ENCODE data around the gene ATP13A3.

The ATP13A3 gene

DNA sequence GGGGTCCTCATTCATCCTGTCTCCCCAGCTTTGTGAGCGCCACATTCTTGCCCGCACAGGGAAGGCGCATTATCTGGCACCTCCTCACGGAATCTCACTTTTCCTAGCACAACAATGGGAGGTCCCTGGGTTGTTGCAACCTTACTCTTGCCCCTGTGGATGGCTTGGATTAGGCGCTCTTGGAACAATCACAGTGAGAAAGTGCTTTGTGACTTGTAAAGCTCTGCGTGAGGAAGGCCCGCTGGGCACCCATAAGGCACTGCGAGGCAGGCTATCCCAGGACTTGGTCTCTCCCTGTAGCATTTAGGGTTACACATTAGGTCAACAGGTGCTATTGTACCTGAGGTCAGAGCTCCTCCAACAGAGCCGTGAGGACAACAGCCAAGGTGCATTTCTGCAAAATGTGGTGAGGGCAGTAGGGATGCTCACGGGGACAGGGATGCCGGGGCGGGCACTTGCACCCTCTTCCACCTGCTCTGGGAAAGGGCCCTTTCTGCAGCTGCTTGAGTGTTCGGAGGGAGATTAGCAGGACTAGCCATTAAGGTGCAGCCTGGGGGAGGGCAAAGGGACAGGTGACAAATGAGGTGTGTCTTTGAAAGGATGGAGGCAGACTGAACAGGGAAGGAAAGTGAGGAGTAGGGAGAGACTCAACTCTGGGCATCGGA lies 103.4 kb downstream of the ATP13A3 start:
- no peak overlapping the region for H3K27ac ChIP-seq (ENCODE audit: low read length)
- no peaks in the 10 kb centered on the region for H3K9me3 ChIP-seq (ENCODE audit: control insufficient read depth in 2 of 2, low read length in 2 of 2)
- H3K27me3 ChIP-seq (ENCODE audit: control insufficient read depth in 1 of 2, insufficient read depth in 2 of 2, low read length in 2 of 2) = peaks cover 0 to 10% of the 10 kb centered on the region in 2 donors
- H3K9ac ChIP-seq (ENCODE audit: low read length in 2 of 2) = no peak overlapping the region
- no peaks in the 10 kb centered on the region for H3K36me3 ChIP-seq (ENCODE audit: control insufficient read depth in 2 of 2, insufficient read depth in 2 of 2, low read length in 2 of 2)
- no peak overlapping the region for H3K4me3 ChIP-seq (ENCODE audit: low read length in 2 of 2)
- H3K4me1 ChIP-seq (ENCODE audit: control insufficient read depth, insufficient read depth, low read length) = no peaks in the 10 kb centered on the region

- no peak overlapping the region for H3K4me3 ChIP-seq (ENCODE audit: low read length in 2 of 2)
- no peaks in the 10 kb centered on the region for H3K9me3 ChIP-seq (ENCODE audit: control insufficient read depth in 2 of 2, low read length in 2 of 2)
- H3K4me1 ChIP-seq (ENCODE audit: control insufficient read depth, insufficient read depth, low read length) = no peaks in the 10 kb centered on the region
- H3K27me3 ChIP-seq (ENCODE audit: control insufficient read depth in 1 of 2, insufficient read depth in 2 of 2, low read length in 2 of 2) = peaks cover 0 to 10% of the 10 kb centered on the region in 2 donors
- no peaks in the 10 kb centered on the region for H3K36me3 ChIP-seq (ENCODE audit: control insufficient read depth in 2 of 2, insufficient read depth in 2 of 2, low read length in 2 of 2)
- H3K27ac ChIP-seq (ENCODE audit: low read length) = no peak overlapping the region
- no peak overlapping the region for H3K9ac ChIP-seq (ENCODE audit: low read length in 2 of 2)
These were observed 103.9 kb downstream of the ATP13A3 start for GRCh38 chr3:194382892-194383223.

DNA sequence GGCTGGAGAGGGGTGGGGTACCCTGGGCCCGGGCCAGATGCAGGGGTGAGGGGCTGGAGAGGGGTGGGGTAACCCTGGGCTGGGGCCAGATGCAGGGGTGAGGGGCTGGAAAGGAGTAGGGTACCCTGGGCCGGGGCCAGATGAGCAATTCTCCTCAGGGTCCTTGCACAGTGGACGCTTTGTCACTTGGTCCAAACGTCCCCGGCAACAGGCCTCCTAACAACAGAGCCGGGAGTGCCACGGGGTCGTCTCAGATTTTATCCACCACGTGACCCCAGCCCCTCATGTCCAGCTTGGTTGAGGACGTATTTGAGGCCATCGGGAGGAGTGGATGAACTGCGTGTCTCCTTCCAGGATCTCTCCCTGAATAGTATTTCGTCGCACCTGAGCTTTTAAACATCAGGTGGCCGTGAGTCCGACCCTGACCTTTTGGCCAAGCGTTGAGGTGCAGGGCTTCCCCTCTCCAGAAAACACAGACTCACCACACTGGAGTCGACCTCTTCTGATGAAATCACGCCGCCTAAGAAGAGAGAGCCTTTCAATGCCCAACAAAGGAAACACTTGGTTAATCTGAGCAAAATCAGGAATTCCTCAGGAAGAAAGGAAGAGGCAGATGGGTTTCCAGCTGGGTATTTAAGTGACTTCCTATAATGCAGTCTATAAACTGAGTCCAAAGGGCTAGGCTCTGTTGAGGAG lies 104.5 kb downstream of the ATP13A3 start:
- H3K9me3 ChIP-seq (ENCODE audit: control insufficient read depth in 2 of 2, low read length in 2 of 2) = no peaks in the 10 kb centered on the region
- no peaks in the 10 kb centered on the region for H3K36me3 ChIP-seq (ENCODE audit: control insufficient read depth in 2 of 2, insufficient read depth in 2 of 2, low read length in 2 of 2)
- H3K4me1 ChIP-seq (ENCODE audit: control insufficient read depth, insufficient read depth, low read length) = no peaks in the 10 kb centered on the region
- peaks cover 0 to 7% of the 10 kb centered on the region in 2 donors for H3K27me3 ChIP-seq (ENCODE audit: control insufficient read depth in 1 of 2, insufficient read depth in 2 of 2, low read length in 2 of 2)
- no peak overlapping the region for H3K27ac ChIP-seq (ENCODE audit: low read length)
- H3K9ac ChIP-seq (ENCODE audit: low read length in 2 of 2) = no peak overlapping the region
- no peak overlapping the region for H3K4me3 ChIP-seq (ENCODE audit: low read length in 2 of 2)

GRCh38 chr3:194381460-194381875 lies 105.3 kb downstream of the ATP13A3 start:
- peaks cover 0 to 6% of the 10 kb centered on the region in 2 donors for H3K27me3 ChIP-seq (ENCODE audit: control insufficient read depth in 1 of 2, insufficient read depth in 2 of 2, low read length in 2 of 2)
- H3K9me3 ChIP-seq (ENCODE audit: control insufficient read depth in 2 of 2, low read length in 2 of 2) = no peaks in the 10 kb centered on the region
- no peaks in the 10 kb centered on the region for H3K4me1 ChIP-seq (ENCODE audit: control insufficient read depth, insufficient read depth, low read length)
- no peaks in the 10 kb centered on the region for H3K36me3 ChIP-seq (ENCODE audit: control insufficient read depth in 2 of 2, insufficient read depth in 2 of 2, low read length in 2 of 2)
- no peak overlapping the region for H3K9ac ChIP-seq (ENCODE audit: low read length in 2 of 2)
- H3K4me3 ChIP-seq (ENCODE audit: low read length in 2 of 2) = no peak overlapping the region
- H3K27ac ChIP-seq (ENCODE audit: low read length) = no peak overlapping the region

DNA sequence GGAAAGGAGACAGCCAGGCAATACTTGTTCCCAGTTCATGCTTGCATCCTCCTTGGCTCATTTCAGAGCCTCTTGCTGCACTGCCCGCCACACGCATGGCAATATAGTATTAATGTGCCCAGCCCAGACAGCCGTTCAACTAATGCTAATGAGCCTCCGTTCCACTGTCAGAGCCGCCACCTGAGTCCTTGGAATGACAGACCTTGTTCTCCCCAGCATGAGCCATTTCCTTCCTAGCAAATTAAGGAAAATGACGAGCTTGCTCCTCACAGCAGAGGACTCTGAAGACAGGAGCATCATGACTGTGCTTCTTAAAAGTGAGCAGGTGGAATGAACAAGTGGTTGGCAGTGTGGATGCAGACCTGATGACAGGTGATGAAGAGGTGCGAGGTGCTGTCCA lies 106.5 kb downstream of the ATP13A3 start:
- Histone ChIP-seq H3K4me1 (ENCODE audit: control insufficient read depth, insufficient read depth, low read length) (no peaks in the 10 kb centered on the region), H3K9me3 (ENCODE audit: control insufficient read depth in 2 of 2, low read length in 2 of 2) (no peaks in the 10 kb centered on the region), H3K27me3 (ENCODE audit: control insufficient read depth in 1 of 2, insufficient read depth in 2 of 2, low read length in 2 of 2) (peaks cover 6 to 9% of the 10 kb centered on the region in 2 donors), H3K27ac (ENCODE audit: low read length) (no peak overlapping the region), H3K4me3 (ENCODE audit: low read length in 2 of 2) (no peak overlapping the region), H3K9ac (ENCODE audit: low read length in 2 of 2) (no peak overlapping the region), H3K36me3 (ENCODE audit: control insufficient read depth in 2 of 2, insufficient read depth in 2 of 2, low read length in 2 of 2) (no peaks in the 10 kb centered on the region)

GRCh38 chr3:194379651-194380050 lies 107.2 kb downstream of the ATP13A3 start:
- Histone ChIP-seq H3K4me1 (ENCODE audit: control insufficient read depth, insufficient read depth, low read length) (no peaks in the 10 kb centered on the region), H3K27me3 (ENCODE audit: control insufficient read depth in 1 of 2, insufficient read depth in 2 of 2, low read length in 2 of 2) (peaks cover 6 to 9% of the 10 kb centered on the region in 2 donors), H3K36me3 (ENCODE audit: control insufficient read depth in 2 of 2, insufficient read depth in 2 of 2, low read length in 2 of 2) (no peaks in the 10 kb centered on the region), H3K9me3 (ENCODE audit: control insufficient read depth in 2 of 2, low read length in 2 of 2) (no peaks in the 10 kb centered on the region), H3K4me3 (ENCODE audit: low read length in 2 of 2) (no peak overlapping the region), H3K27ac (ENCODE audit: low read length) (no peak overlapping the region), H3K9ac (ENCODE audit: low read length in 2 of 2) (no peak overlapping the region)

GRCh38 chr3:194379231-194379630 lies 107.6 kb downstream of the ATP13A3 start:
- no peaks in the 10 kb centered on the region for H3K36me3 ChIP-seq (ENCODE audit: control insufficient read depth in 2 of 2, insufficient read depth in 2 of 2, low read length in 2 of 2)
- no peak overlapping the region for H3K9ac ChIP-seq (ENCODE audit: low read length in 2 of 2)
- no peaks in the 10 kb centered on the region for H3K9me3 ChIP-seq (ENCODE audit: control insufficient read depth in 2 of 2, low read length in 2 of 2)
- H3K27ac ChIP-seq (ENCODE audit: low read length) = no peak overlapping the region
- no peak overlapping the region for H3K4me3 ChIP-seq (ENCODE audit: low read length in 2 of 2)
- H3K27me3 ChIP-seq (ENCODE audit: control insufficient read depth in 1 of 2, insufficient read depth in 2 of 2, low read length in 2 of 2) = peaks cover 6 to 9% of the 10 kb centered on the region in 2 donors
- no peaks in the 10 kb centered on the region for H3K4me1 ChIP-seq (ENCODE audit: control insufficient read depth, insufficient read depth, low read length)

GRCh38 chr3:194377708-194378107 lies 109.1 kb downstream of the ATP13A3 start:
- Histone ChIP-seq H3K9ac (ENCODE audit: low read length in 2 of 2) (no peak overlapping the region), H3K9me3 (ENCODE audit: control insufficient read depth in 2 of 2, low read length in 2 of 2) (no peaks in the 10 kb centered on the region), H3K27ac (ENCODE audit: low read length) (no peak overlapping the region), H3K36me3 (ENCODE audit: control insufficient read depth in 2 of 2, insufficient read depth in 2 of 2, low read length in 2 of 2) (no peaks in the 10 kb centered on the region), H3K27me3 (ENCODE audit: control insufficient read depth in 1 of 2, insufficient read depth in 2 of 2, low read length in 2 of 2) (peaks cover 6 to 9% of the 10 kb centered on the region in 2 donors), H3K4me1 (ENCODE audit: control insufficient read depth, insufficient read depth, low read length) (no peaks in the 10 kb centered on the region), H3K4me3 (ENCODE audit: low read length in 2 of 2) (no peak overlapping the region)

- Histone ChIP-seq H3K4me1 (ENCODE audit: control insufficient read depth, insufficient read depth, low read length) (no peaks in the 10 kb centered on the region), H3K9me3 (ENCODE audit: control insufficient read depth in 2 of 2, low read length in 2 of 2) (no peaks in the 10 kb centered on the region), H3K27ac (ENCODE audit: low read length) (no peak overlapping the region), H3K9ac (ENCODE audit: low read length in 2 of 2) (no peak overlapping the region), H3K36me3 (ENCODE audit: control insufficient read depth in 2 of 2, insufficient read depth in 2 of 2, low read length in 2 of 2) (no peaks in the 10 kb centered on the region), H3K4me3 (ENCODE audit: low read length in 2 of 2) (no peak overlapping the region), H3K27me3 (ENCODE audit: control insufficient read depth in 1 of 2, insufficient read depth in 2 of 2, low read length in 2 of 2) (peaks cover 6 to 9% of the 10 kb centered on the region in 2 donors)
These were observed 110.6 kb downstream of the ATP13A3 start for GRCh38 chr3:194376241-194376560.

- no peaks in the 10 kb centered on the region for H3K4me1 ChIP-seq (ENCODE audit: control insufficient read depth, insufficient read depth, low read length)
- no peak overlapping the region for H3K4me3 ChIP-seq (ENCODE audit: low read length in 2 of 2)
- peaks cover 6 to 9% of the 10 kb centered on the region in 2 donors for H3K27me3 ChIP-seq (ENCODE audit: control insufficient read depth in 1 of 2, insufficient read depth in 2 of 2, low read length in 2 of 2)
- H3K9ac ChIP-seq (ENCODE audit: low read length in 2 of 2) = no peak overlapping the region
- H3K27ac ChIP-seq (ENCODE audit: low read length) = no peak overlapping the region
- no peaks in the 10 kb centered on the region for H3K9me3 ChIP-seq (ENCODE audit: control insufficient read depth in 2 of 2, low read length in 2 of 2)
- no peaks in the 10 kb centered on the region for H3K36me3 ChIP-seq (ENCODE audit: control insufficient read depth in 2 of 2, insufficient read depth in 2 of 2, low read length in 2 of 2)
These were observed 111.1 kb downstream of the ATP13A3 start for GRCh38 chr3:194375473-194376240.

DNA sequence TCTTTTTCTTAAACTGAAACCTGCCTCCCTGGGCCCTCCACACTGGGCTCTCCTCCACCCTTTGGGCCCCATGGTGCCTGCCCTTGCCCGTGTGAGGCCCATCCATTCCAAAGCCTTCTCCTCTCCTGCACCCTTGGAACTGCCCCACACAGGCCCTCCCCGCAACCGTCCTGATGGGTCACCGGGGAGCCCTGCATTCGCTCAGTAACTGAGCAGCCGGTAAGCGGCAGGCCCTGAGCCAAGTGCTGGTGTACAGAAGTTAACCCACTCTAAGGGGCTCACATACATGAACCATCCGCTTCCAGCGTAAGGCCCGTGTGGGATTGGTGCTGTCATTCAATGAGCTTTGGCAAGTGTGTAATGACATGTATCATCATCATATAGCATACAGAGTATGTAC lies 111.9 kb downstream of the ATP13A3 start:
- H3K27ac ChIP-seq (ENCODE audit: low read length) = no peak overlapping the region
- no peak overlapping the region for H3K9ac ChIP-seq (ENCODE audit: low read length in 2 of 2)
- peaks cover 3 to 6% of the 10 kb centered on the region in 2 donors for H3K27me3 ChIP-seq (ENCODE audit: control insufficient read depth in 1 of 2, insufficient read depth in 2 of 2, low read length in 2 of 2)
- no peaks in the 10 kb centered on the region for H3K36me3 ChIP-seq (ENCODE audit: control insufficient read depth in 2 of 2, insufficient read depth in 2 of 2, low read length in 2 of 2)
- H3K4me3 ChIP-seq (ENCODE audit: low read length in 2 of 2) = no peak overlapping the region
- H3K4me1 ChIP-seq (ENCODE audit: control insufficient read depth, insufficient read depth, low read length) = no peaks in the 10 kb centered on the region
- no peaks in the 10 kb centered on the region for H3K9me3 ChIP-seq (ENCODE audit: control insufficient read depth in 2 of 2, low read length in 2 of 2)

All from stomach smooth muscle (tissue), 2 donors.